Adipocyte (in vitro differentiated cells): ENCODE results near the gene DCTN4.

Source experiments
- DNase-seq: peaks from one replicate; pipeline ENCODE4 v3.0.0-alpha.2; 2015; ENCODE audit warnings: low read depth
- H3K27me3 ChIP-seq: replicated peaks from 2 replicates; pipeline ENCODE4 v1.7.0; 2013; ENCODE audit warnings: mild to moderate bottlenecking, low read length, moderate library complexity; ENCODE audit not compliant: control insufficient read depth, insufficient read depth
- H3K36me3 ChIP-seq: 2 replicates; pipeline ENCODE4 v1.7.0; 2013; ENCODE audit warnings: low read length, mild to moderate bottlenecking, moderate library complexity; ENCODE audit not compliant: control insufficient read depth, insufficient read depth, severe bottlenecking
- H3K4me1 ChIP-seq: 2 replicates; pipeline ENCODE4 v1.7.0; 2013; ENCODE audit warnings: mild to moderate bottlenecking, low read length, moderate library complexity; ENCODE audit not compliant: control insufficient read depth, insufficient read depth
- H3K4me3 ChIP-seq: 2 replicates; pipeline ENCODE4 v1.7.0; 2013; ENCODE audit warnings: mild to moderate bottlenecking, low read length, moderate library complexity
- H3K9ac ChIP-seq: 2 replicates; pipeline ENCODE4 v1.7.0; 2013; ENCODE audit warnings: mild to moderate bottlenecking, low read length, moderate library complexity
- H3K9me3 ChIP-seq: 2 replicates; pipeline ENCODE4 v1.7.0; 2013; ENCODE audit warnings: mild to moderate bottlenecking, low read length, moderate library complexity; ENCODE audit not compliant: control insufficient read depth

Gene DCTN4

DNA sequence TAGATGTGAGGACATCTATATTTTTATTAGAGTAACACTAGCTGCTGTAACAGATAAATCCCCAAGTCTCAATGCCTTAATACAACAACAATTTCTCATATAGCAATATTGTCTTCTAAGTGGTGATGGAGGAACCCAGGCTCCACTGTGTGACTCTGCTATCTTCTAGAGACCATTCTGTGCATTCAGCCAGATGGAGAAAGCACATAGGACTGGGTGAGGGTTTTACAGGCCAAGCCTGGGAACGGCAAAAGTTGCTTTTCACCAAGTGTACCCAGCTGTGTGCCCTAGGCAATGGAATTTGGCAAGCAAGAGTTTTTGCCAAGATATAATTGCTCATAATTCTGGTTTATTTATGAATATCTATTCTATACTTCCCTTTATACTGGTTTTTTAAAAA lies 69.7 kb downstream of the DCTN4 start:
- no peak for DNase-seq
- Histone ChIP-seq H3K9me3 (no peaks in the 10 kb centered on the region), H3K27me3 (no peaks in the 10 kb centered on the region), H3K4me1 (no peaks in the 10 kb centered on the region), H3K4me3 (no peak overlapping the region), H3K36me3 (peaks cover 40% of the 10 kb centered on the region), H3K9ac (no peak overlapping the region)

DNA sequence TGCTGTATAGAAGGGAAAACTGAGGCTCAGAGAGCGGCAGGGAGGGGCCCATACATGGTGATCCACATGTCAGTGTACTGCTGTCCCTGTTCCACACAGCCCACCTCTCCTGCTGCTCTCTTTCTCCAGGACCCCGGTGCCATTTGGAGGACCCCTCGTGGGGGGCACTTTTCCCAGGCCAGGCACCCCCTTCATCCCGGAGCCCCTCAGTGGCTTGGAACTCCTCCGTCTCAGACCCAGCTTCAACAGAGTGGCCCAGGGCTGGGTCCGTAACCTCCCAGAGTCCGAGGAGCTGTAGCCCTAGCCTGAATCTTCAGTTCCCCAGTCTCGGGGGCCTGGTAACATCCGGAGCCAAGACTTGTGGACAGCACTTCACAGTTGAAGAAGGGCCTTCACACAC lies 82.2 kb downstream of the DCTN4 start:
- no peak overlapping the region for H3K4me3 ChIP-seq

DNA sequence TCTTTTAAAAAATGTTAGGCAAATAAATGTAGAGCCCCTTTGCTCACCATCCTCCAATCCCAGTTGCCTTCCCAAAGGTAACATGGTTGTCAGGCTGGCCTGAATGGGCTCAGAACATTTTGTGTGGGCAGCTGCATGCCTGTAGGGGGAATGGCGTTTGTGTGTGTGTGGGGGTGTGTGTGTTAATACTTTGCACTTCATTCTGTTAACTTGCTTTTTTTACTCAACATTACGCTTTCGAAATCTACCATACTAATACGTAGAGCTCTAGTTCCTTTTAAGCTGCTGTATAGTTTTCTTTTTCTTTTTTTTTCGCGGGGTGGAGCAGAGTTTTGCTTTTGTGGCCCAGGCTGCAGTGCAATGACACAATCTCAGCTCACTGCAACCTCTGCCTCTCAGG lies 83.7 kb downstream of the DCTN4 start:
- peak overlapping the region; percentile 14 for H3K9ac ChIP-seq
- H3K4me1 ChIP-seq = peaks cover 24% of the 10 kb centered on the region
- H3K27me3 ChIP-seq = no peaks in the 10 kb centered on the region
- H3K4me3 ChIP-seq = no peak overlapping the region
- H3K36me3 ChIP-seq = peaks cover 4% of the 10 kb centered on the region
- DNase-seq = no peak
- H3K9me3 ChIP-seq = no peaks in the 10 kb centered on the region

More for the DNA sequence above, 82.2 kb downstream of the DCTN4 start:
- Histone ChIP-seq H3K9me3 (no peaks in the 10 kb centered on the region), H3K9ac (no peak overlapping the region), H3K36me3 (peaks cover 4% of the 10 kb centered on the region), H3K4me1 (peaks cover 24% of the 10 kb centered on the region), H3K27me3 (no peaks in the 10 kb centered on the region)
- no peak for DNase-seq

DNA sequence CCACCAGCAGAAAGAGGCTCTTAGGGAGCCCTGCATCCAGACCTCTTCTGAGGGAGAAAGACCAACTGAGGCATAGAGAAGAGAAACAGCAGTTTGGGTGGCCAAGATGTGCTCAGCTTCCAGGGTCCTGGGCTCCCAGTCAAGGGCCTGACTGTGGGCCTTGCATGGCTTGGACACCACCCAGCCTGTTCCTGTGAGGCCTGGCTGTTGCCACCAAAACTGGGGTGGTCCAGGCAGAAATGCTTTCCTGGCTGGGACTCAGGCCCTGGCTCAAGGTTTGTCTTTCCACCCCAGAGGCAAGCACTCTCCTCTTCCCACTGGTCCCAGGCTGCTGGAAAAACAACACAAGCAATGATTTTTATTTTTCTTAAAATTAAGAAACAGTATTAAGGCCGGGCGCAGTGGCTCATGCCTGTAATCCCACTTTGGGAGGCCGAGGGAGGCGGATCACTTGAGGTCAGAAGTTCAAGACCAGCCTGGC lies 84.4 kb downstream of the DCTN4 start:
- peak overlapping the region; percentile 33 for H3K9ac ChIP-seq

DNA sequence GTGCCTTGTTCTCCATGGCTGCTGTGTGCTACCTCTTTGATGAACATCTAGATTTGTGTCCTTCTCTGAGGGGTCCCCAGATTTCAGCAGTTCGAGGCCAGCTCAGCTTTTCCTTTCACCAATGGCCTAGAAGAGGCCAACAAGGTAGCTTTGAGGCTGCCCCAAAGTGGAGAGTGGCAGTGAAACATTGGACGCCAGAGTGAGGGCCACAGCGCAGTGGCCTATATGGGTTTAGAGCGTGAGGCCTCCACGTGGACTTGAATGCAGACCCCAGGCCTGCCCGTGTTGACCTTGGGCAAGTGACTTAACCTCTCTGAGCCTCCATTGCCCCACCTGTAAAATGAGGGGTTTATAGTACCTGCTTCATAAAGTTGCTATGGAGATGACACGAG lies 85.9 kb downstream of the DCTN4 start:
- Histone ChIP-seq H3K9me3 (no peaks in the 10 kb centered on the region), H3K27me3 (no peaks in the 10 kb centered on the region), H3K9ac (no peak overlapping the region), H3K4me3 (peak overlapping the region; percentile 70), H3K36me3 (no peaks in the 10 kb centered on the region), H3K4me1 (peaks cover 24% of the 10 kb centered on the region)
- no peak for DNase-seq

More for the DNA sequence above, 84.4 kb downstream of the DCTN4 start:
- Histone ChIP-seq H3K4me3 (no peak overlapping the region), H3K36me3 (peaks cover 4% of the 10 kb centered on the region), H3K9me3 (no peaks in the 10 kb centered on the region), H3K27me3 (no peaks in the 10 kb centered on the region), H3K4me1 (peaks cover 24% of the 10 kb centered on the region)
- DNase-seq = no peak

DNA sequence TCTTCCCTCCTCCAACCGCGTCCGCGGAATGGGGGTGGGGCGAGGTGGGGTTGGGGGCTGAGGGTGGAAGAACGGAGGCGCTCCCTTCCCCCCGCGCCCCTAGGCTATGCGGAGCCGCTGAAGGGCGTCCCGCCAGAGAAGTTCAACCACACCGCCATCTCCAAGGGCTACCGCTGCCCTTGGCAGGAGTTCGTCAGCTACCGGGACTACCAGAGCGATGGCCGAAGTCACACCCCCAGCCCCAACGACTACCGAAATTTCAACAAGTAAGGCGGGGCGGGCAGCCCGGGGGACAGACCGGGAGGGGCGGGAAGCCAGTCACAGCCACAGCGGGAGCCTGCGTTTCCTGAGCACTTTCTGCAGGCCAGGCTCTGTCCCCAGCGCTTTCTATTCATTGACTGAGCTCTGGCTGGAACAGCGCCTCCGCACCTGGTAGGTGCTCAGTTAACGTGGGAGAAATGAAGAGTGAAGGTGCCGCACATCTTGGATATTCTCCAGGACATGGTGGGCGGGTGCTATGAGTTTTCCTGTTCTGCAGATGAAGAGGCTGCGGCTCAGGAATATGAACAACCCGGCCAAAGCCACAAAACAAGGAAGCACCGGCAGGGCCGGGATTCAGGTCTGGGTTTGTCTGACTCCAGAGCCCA lies 86.5 kb downstream of the DCTN4 start:
- Histone ChIP-seq H3K9ac (no peak overlapping the region), H3K4me1 (peaks cover 24% of the 10 kb centered on the region)

DNA sequence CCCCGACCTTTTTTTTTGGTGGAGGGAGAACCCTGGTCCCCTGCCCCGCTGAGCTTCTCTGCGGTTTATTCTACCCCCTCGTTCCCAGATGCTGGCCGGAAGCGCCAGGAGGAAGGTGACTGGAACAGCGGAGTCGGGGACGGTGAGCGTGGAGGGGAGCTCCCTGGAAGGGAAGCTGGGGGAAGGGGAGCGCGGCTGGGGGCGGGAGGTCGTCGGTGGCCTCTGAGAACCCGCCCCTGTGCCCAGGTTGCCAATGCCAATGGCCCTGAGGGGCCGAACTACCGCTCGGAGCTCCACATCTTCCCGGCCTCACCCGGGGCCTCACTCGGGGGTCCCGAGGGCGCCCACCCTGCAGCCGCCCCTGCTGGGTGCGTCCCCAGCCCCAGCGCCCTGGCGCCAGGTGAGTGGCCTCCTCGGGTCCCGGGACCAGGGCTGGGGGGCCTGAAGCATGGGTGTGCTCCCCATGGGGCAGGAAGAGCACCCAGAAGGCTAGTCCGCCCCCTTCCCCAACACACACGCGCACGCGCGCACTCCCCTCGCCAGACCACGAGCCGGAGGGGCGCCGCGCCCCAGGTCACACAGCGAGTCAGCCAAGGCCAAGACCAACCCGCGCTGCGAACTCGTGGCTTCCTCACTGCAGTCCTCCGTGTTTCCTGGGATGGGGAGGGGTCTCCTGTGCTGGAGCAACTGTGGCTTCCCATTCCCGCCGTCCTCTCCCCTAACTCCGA lies 87.1 kb downstream of the DCTN4 start:
- H3K4me3 ChIP-seq = peak overlapping the region; percentile 70
- H3K9me3 ChIP-seq = no peaks in the 10 kb centered on the region
- peak; percentile 12 for DNase-seq
- H3K4me1 ChIP-seq = peaks cover 24% of the 10 kb centered on the region
- H3K27me3 ChIP-seq = no peaks in the 10 kb centered on the region
- H3K36me3 ChIP-seq = no peaks in the 10 kb centered on the region
- H3K9ac ChIP-seq = peak overlapping the region; percentile 27

More for the DNA sequence above, 86.5 kb downstream of the DCTN4 start:
- peak overlapping the region; percentile 70 for H3K4me3 ChIP-seq
- peak; percentile 45 for DNase-seq
- no peaks in the 10 kb centered on the region for H3K9me3 ChIP-seq
- no peaks in the 10 kb centered on the region for H3K36me3 ChIP-seq
- H3K27me3 ChIP-seq = no peaks in the 10 kb centered on the region

DNA sequence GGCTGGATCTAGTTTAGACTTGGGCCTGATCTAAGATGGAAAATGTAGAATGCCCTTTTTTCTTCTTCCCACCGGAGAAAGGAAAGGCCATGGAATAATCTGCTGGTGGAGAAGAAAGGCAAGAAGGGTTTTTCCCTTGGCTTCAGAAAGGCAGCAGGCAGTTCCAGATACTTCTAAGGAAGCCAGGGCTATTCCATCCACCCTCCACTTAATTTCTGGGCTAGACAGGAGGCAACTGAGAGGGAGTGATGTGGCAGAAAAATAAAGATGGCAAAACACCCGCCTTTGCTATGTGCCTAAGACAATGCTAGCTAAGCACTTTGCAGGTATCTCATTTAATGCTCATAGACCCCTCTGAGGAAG lies 87.9 kb downstream of the DCTN4 start:
- Histone ChIP-seq H3K27me3 (no peaks in the 10 kb centered on the region), H3K9me3 (no peaks in the 10 kb centered on the region), H3K9ac (no peak overlapping the region), H3K4me3 (no peak overlapping the region), H3K4me1 (peaks cover 24% of the 10 kb centered on the region), H3K36me3 (no peaks in the 10 kb centered on the region)
- no peak for DNase-seq

DNA sequence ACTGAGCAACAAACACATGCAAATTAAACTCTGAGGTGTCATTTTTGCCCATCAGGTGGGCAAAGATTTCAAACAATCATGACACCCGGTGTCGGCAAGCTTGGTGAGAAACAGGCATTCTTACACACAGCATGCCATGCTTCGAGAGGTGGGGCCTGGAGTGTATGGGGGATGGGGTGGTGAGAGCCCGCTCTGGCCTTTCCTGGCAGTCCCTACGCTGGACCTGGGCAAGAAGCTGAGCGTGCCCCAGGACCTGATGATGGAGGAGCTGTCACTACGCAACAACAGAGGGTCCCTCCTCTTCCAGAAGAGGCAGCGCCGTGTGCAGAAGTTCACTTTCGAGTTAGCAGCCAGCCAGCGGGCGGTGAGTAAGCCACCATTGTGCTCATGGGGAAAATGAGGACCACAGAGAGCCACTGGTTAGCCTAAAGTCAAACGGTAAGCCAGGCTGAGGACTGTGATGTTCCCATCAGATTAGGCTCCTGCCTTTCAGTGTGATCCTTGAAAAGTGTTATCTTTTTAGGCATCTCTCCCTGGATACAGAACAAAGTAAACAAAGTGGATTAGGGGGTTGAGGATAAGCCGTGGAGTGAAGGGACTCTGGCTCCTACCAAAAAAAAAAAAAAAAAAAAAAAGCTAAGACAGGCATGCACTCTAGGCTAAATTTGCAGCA lies 88.4 kb downstream of the DCTN4 start:
- Histone ChIP-seq H3K36me3 (no peaks in the 10 kb centered on the region), H3K27me3 (no peaks in the 10 kb centered on the region), H3K9me3 (no peaks in the 10 kb centered on the region), H3K9ac (no peak overlapping the region), H3K4me1 (peaks cover 24% of the 10 kb centered on the region), H3K4me3 (no peak overlapping the region)
- no peak for DNase-seq

DNA sequence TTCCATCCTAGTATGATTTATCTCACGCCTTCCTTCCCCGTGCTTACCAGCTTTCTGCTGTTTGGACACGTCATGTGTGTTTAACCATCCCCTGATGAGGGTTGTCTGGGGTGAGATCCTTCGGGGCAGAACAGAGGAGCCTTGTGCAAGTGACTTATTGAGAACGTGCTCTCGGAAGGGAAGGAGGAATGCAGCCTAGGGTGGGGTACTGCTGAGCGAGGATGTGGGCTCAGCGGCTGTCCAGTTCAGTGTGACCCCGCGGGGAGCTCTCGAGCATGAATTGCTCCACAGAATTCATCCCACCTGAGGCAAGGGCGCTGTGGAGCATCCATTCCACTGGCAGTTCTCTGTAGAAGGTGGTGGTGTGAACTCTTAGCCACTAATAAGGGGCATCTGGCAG lies 93.8 kb downstream of the DCTN4 start:
- H3K4me3 ChIP-seq = no peak overlapping the region
- DNase-seq = no peak
- no peaks in the 10 kb centered on the region for H3K9me3 ChIP-seq
- no peaks in the 10 kb centered on the region for H3K36me3 ChIP-seq
- peaks cover 6% of the 10 kb centered on the region for H3K27me3 ChIP-seq
- H3K4me1 ChIP-seq = no peaks in the 10 kb centered on the region
- no peak overlapping the region for H3K9ac ChIP-seq

DNA sequence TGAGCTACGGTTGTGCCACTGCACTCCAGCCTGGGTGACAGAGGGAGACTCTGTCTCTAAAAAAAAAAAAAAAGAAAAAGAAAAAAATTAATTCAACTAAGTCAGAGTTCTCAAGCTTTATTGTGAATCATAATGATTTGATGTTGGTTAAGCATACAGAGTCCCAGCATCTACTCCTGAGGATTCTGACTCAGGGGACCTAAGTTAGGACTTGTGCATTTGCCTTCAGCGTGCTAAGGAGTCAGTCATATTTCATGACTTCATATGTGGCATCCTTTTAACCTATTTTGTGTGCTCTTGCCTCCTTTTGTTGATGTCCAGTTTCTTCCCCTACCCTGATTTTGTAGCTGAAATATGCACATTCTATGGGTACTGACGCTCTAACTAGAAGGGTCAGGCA lies 94.9 kb downstream of the DCTN4 start:
- peaks cover 6% of the 10 kb centered on the region for H3K27me3 ChIP-seq
- no peaks in the 10 kb centered on the region for H3K36me3 ChIP-seq
- no peak overlapping the region for H3K9ac ChIP-seq
- H3K9me3 ChIP-seq = no peaks in the 10 kb centered on the region
- H3K4me1 ChIP-seq = no peaks in the 10 kb centered on the region
- DNase-seq = no peak
- H3K4me3 ChIP-seq = no peak overlapping the region
